HepG2 (cell line): ENCODE measurements around the gene NFATC2. TPM values are rescaled to one million over a fixed set of nuclear protein-coding genes. Genes with fewer than 3 reads are reported as not detected.

Experiments used
- BHLHE40 ChIP-seq: IDR thresholded peaks from 2 replicates; pipeline ENCODE4 v1.6.1; 2011; ENCODE audit warnings: low read length, improper control_type of control experiment
- CREM ChIP-seq, 2 experiments: sonication (generic) in 1 of 2; formaldehyde crosslinking in 1 of 2; IDR thresholded peaks; 2 replicates each; pipeline versions ENCODE4 v1.4.0 to v1.6.1; 2016 to 2020; ENCODE audit warnings: antibody characterized with exemption in 1 of 2, mild to moderate bottlenecking in 1 of 2, missing genetic modification reagents in 1 of 2
- FOXA3 ChIP-seq: IDR thresholded peaks from 2 replicates; pipeline ENCODE4 v1.6.1; 2016; ENCODE audit warnings: missing genetic modification reagents, missing compliant biosample characterization
- GATAD2A ChIP-seq: IDR thresholded peaks from 2 replicates; pipeline ENCODE4 v1.6.1; 2016
- HES4 ChIP-seq: sonication (generic); formaldehyde crosslinking; IDR thresholded peaks from 2 replicates; pipeline ENCODE4 v1.9.0; 2021; ENCODE audit warnings: mild to moderate bottlenecking, missing genetic modification reagents, borderline replicate concordance
- IRF2 ChIP-seq: IDR thresholded peaks from 2 replicates; pipeline ENCODE4 v1.6.1; 2018; ENCODE audit warnings: missing genetic modification reagents, missing compliant biosample characterization
- KLF11 ChIP-seq: IDR thresholded peaks from 2 replicates; pipeline ENCODE4 v1.6.1; 2016; ENCODE audit warnings: missing compliant biosample characterization
- MTA1 ChIP-seq: sonication (generic); formaldehyde crosslinking; IDR thresholded peaks from 2 replicates; pipeline ENCODE4 v1.4.0; 2020; ENCODE audit warnings: missing genetic modification reagents, mild to moderate bottlenecking, borderline replicate concordance
- POGK ChIP-seq: sonication (generic); formaldehyde crosslinking; conservative IDR thresholded peaks from 2 replicates; pipeline ENCODE4 v1.8.0; 2022; ENCODE audit warnings: mild to moderate bottlenecking, moderate library complexity, missing genetic modification reagents
- RARA ChIP-seq: IDR thresholded peaks from 2 replicates; pipeline ENCODE4 v1.6.1; 2016; ENCODE audit warnings: missing genetic modification reagents, missing compliant biosample characterization
- RFXAP ChIP-seq: sonication (generic); formaldehyde crosslinking; IDR thresholded peaks from 2 replicates; pipeline ENCODE4 v1.4.0; 2020; ENCODE audit warnings: missing genetic modification reagents, borderline replicate concordance
- RORA ChIP-seq: sonication (generic); formaldehyde crosslinking; IDR thresholded peaks from 2 replicates; pipeline ENCODE4 v1.5.0; 2020; ENCODE audit warnings: mild to moderate bottlenecking, missing genetic modification reagents, moderate library complexity
- SATB2 ChIP-seq: sonication (generic); formaldehyde crosslinking; IDR thresholded peaks from 2 replicates; pipeline ENCODE4 v1.5.0; 2020; ENCODE audit warnings: missing genetic modification reagents
- SCMH1 ChIP-seq: sonication (generic); formaldehyde crosslinking; IDR thresholded peaks from 2 replicates; pipeline ENCODE4 v1.9.0; 2021; ENCODE audit warnings: missing genetic modification reagents, mild to moderate bottlenecking, borderline replicate concordance
- SKIL ChIP-seq: sonication (generic); formaldehyde crosslinking; IDR thresholded peaks from 2 replicates; pipeline ENCODE4 v1.8.0; 2022; ENCODE audit warnings: missing genetic modification reagents, mild to moderate bottlenecking, moderate library complexity, borderline replicate concordance
- TBP ChIP-seq: sonication (generic); formaldehyde crosslinking; IDR thresholded peaks from 2 replicates; pipeline ENCODE4 v1.5.0; 2020; ENCODE audit warnings: missing genetic modification reagents
- ZBTB20 ChIP-seq: sonication (generic); formaldehyde crosslinking; IDR thresholded peaks from 2 replicates; pipeline ENCODE4 v1.8.1; 2023; ENCODE audit warnings: missing genetic modification reagents, low read depth, mild to moderate bottlenecking, borderline replicate concordance
- ZNF441 ChIP-seq: sonication (generic); formaldehyde crosslinking; IDR thresholded peaks from 2 replicates; pipeline ENCODE4 v1.7.0; 2021; ENCODE audit warnings: missing genetic modification reagents, borderline replicate concordance
- ZNF556 ChIP-seq: sonication (generic); formaldehyde crosslinking; IDR thresholded peaks from 2 replicates; pipeline ENCODE4 v1.4.0; 2020; ENCODE audit warnings: mild to moderate bottlenecking, missing genetic modification reagents, borderline replicate concordance
- ZNF567 ChIP-seq: sonication (generic); formaldehyde crosslinking; IDR thresholded peaks from 2 replicates; pipeline ENCODE4 v1.8.1; 2023; ENCODE audit warnings: mild to moderate bottlenecking, missing genetic modification reagents, borderline replicate concordance
- ZNF777 ChIP-seq: sonication (generic); formaldehyde crosslinking; IDR thresholded peaks from 2 replicates; pipeline ENCODE4 v1.4.0; 2020; ENCODE audit warnings: missing genetic modification reagents
- ZNF780A ChIP-seq: sonication (generic); formaldehyde crosslinking; IDR thresholded peaks from 2 replicates; pipeline ENCODE4 v1.8.0; 2022; ENCODE audit warnings: mild to moderate bottlenecking, missing genetic modification reagents, moderate library complexity
- polyA plus RNA-seq, 8 experiments: library from polyadenylated mRNA; depleted of rRNA in 3 of 8; stranded (reverse) in 7 of 8; unstranded in 1 of 8; fragments of >200 nt; fragmentation: Illumina TruSeq in 4 of 8; extraction: Trizol in 4 of 8; gene quantifications; 2 replicates each; pipeline versions ENCODE4 v1.2.1 to v1.2.3, GENCODE V29; 2011 to 2016; ENCODE audit warnings: low read depth in 4 of 8, missing spikeins in 1 of 8, mixed read lengths in 1 of 8; ENCODE audit not compliant: insufficient read depth in 1 of 8
- total RNA-seq, 5 experiments: library from RNA; depleted of rRNA; stranded (reverse); fragments of >200 nt; fragmentation: Illumina TruSeq; extraction: Trizol; gene quantifications; 2 replicates each; pipeline ENCODE4 v1.2.3, GENCODE V29; 2016; ENCODE audit warnings: low read depth in 1 of 5
- TF ChIP-seq, protein P1 (sequence below): sonication (generic); formaldehyde crosslinking; IDR thresholded peaks from 2 replicates; pipeline ENCODE4 v1.4.0; 2020; ENCODE audit warnings: missing genetic modification reagents, borderline replicate concordance

Gene NFATC2
- total and polyA plus RNA-seq, 2 of the 13 experiments (the other 11 are each of a cell fraction or from before 2014, with no cell fraction given): 1.9 to 3.3 TPM

GRCh38 chr20:51412951-51413481 lies 129.5 kb downstream of the NFATC2 start (continued):
- TF ChIP-seq ZNF567: 0 out of 2 replicates have a peak, but pooled peaks have one; percentile 26
- peak; percentile 53 for TF ChIP-seq BHLHE40
- TF ChIP-seq ZNF777 (CRISPR knock-in tag): no peak
- peak; percentile 47; the same call in 1 of the 2 replicates for TF ChIP-seq ZNF556
- TF ChIP-seq ZNF441 (CRISPR knock-in tag): no peak
- TF ChIP-seq RARA (CRISPR knock-in tag): peak; percentile 93
- TF ChIP-seq TBP (CRISPR knock-in tag): no peak
- TF ChIP-seq ZNF780A (CRISPR knock-in tag): no peak
- peak; percentile 91 for TF ChIP-seq GATAD2A
- 0 out of 2 replicates have a peak, but pooled peaks have one; percentile 34 for TF ChIP-seq HES4 (CRISPR knock-in tag)
- TF ChIP-seq SKIL: no peak; the same call in 1 of the 2 replicates
- no peak for TF ChIP-seq KLF11 (CRISPR knock-in tag)
- TF ChIP-seq CREM (IDR thresholded peaks at IDR 0.05): 0 out of 2 replicates have a peak, but pooled peaks have one; percentile 21
- TF ChIP-seq CREM (CRISPR knock-in tag; IDR thresholded peaks at IDR 0.05): no peak
- TF ChIP-seq IRF2: peak; percentile 69; the same call in 1 of the 2 replicates
- TF ChIP-seq SATB2 (CRISPR knock-in tag): no peak
- TF ChIP-seq ZBTB20: no peak
- TF ChIP-seq, protein P1, sequence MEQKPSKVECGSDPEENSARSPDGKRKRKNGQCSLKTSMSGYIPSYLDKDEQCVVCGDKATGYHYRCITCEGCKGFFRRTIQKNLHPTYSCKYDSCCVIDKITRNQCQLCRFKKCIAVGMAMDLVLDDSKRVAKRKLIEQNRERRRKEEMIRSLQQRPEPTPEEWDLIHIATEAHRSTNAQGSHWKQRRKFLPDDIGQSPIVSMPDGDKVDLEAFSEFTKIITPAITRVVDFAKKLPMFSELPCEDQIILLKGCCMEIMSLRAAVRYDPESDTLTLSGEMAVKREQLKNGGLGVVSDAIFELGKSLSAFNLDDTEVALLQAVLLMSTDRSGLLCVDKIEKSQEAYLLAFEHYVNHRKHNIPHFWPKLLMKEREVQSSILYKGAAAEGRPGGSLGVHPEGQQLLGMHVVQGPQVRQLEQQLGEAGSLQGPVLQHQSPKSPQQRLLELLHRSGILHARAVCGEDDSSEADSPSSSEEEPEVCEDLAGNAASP (CRISPR knock-in tag): peak; percentile 90; the same call in 1 of the 2 replicates
- TF ChIP-seq FOXA3: peak; percentile 51; the same call in 1 of the 2 replicates
- no peak for TF ChIP-seq RORA (CRISPR knock-in tag)
- TF ChIP-seq RFXAP (CRISPR knock-in tag): 0 out of 2 replicates have a peak, but pooled peaks have one; percentile 27
- TF ChIP-seq SCMH1: no peak
- TF ChIP-seq POGK (CRISPR knock-in tag): no peak
- peak; percentile 90 for TF ChIP-seq MTA1 (CRISPR knock-in tag)
